SW480 (cell line): Measurements from ENCODE around the gene ASB18.
A peak's percentile ranks its signal among the peaks of the same experiment; 100 is the strongest.

ENCODE experiments used
- DNase-seq: peaks from one replicate; pipeline ENCODE4 v3.0.0-alpha.2; 2016; ENCODE audit warnings: low spot score

Gene ASB18

DNA sequence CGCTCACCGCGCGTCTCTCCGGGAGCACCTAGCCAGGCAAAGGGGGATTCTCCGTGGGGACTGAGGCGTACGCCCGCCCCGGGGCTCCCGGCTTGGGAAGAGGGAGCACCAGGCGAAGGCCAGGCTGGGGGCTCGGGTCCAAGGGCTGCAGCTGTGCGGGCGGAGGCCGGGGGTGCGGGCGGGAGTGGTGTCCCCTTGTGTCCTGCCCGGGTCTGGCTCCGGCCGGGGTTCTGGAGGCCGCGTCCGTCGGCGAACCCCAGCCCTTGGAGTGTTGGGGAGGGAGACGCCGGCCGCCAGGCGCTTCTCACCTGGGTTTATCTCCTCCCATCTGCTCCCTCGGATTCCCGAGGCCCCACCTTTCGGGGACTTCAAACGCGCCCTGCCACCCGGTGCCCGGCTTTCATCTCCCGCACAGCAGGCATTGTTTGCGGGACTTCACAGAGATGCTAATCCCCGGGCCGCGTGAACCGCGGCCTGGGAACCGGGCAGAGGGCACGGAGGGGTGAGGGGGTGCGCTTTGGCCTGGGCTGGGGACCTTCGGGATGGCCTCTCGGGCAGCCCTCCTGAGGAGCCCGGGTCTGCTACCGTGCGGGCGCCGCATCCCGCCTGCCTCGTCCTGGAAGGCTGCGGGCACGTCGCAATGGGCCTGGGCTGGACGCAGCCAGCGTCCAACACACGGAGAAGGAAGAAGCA is 91.0 kb downstream of the ASB18 start:
- DNase-seq, result peak; percentile 60

DNA sequence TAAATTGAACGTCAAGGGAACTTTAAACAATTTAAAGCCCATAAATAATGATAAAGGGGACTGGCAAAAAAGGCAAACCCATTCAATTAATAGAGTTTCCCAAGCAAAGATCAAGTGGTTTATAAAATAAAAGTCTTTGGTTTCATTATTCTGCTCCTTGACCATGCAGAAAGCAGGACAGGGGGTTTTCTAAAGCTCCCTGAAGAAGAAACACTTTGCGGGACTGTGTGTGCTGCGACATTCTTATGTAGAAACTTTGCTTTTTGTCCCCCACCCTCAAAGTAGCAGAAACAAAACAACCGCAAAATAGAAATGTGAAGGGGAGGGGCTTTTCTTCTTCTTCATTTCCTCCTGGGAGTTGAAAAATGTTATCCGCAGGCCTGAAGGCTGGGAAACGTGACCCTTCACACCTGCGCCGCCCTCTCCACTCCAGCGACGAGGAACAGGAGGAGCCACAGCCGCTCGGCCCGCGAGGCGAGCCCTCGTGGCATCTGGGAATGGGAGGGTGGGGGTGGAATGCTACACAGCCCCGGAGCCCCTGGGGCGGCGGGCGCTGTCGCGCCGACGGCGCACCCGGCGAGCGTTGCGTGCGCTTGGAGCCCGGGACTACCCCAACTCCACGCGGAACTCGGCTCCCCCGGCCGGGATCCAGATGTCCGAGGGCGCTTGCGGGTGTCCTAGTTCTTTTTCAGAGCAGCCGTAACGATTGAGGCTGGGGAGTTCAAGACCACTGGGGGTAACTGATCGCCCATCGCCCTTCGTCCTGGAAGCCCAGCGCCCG is 91.8 kb downstream of the ASB18 start:
- no peak for DNase-seq

DNA sequence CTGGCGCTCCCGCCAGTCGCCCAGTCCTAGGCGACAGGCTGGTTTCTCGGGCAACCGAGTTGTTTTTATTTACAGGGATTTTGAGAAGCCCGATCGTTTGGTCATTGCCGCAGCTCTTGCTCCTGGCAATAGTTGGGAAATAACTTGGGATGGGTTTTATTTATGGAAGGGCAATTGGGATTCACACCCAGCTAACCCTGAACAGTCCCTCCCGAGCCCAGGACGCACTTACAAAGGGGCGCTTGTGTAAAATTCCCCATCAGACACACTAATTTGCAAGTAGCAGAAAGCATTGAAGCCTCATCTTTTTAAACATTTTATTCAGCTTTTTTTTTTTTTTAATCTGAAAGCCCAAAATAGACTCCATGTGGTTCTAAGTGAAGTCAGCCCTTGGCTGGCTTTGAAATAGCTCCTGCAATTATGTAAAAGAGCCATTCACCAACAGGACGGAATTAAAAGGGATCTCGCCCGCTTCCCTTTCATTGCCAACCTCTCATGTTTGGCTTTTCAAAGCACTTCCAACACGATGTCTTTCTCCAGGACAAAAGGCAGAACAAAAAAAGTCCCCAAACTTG is 92.4 kb downstream of the ASB18 start:
- DNase-seq, result no peak

DNA sequence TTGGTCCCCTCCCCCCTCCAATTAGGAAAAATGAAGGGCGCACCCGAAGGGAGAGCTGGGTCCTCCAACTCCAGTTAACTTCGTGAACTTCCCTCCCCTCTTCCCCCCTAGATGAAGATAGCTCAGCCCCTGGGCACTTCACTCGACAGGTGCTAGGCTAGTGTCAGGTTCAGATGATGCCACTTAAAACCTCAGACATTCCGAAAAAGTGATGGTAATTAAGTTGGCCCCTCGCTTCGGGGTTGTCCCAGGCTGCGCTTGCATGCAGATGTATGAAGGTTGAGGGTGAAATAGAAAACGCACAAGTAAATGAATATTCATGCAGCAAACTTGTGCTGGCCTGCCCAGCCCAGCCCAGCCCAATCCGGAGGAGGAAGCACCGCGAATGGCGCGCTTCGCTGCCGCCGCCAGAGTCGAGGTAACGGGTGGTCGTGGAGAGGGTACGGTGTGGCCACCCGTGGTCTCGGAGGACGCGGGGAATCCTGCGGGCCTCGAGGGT is 93.0 kb downstream of the ASB18 start:
- no peak for DNase-seq

DNA sequence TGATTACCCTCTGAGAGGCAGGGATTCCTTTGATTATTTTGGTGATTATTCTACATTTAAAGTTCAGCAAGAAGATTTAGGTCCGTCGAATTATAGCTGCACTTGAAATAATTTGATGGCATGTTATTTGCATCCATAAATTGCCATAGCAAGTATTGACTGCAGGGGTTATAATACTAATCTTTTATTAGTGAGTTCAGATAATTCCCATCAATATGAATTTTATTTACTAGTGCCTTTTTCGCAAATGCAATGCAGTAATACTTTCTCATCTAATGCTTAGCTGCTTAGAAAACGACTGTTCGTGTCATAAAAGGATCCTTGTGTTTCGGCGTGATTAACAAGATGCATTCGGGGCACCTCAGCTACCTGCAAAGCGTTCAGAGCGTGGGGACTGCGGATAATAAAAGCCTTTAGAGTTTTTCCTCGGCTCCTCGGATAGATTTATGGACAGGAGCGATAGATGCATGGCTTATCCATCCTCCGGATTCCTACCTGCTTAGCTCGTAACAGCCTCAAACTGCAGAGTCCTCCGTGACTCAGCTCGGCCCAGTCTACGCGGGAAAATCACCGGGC is 93.5 kb downstream of the ASB18 start:
- DNase-seq, result no peak

DNA sequence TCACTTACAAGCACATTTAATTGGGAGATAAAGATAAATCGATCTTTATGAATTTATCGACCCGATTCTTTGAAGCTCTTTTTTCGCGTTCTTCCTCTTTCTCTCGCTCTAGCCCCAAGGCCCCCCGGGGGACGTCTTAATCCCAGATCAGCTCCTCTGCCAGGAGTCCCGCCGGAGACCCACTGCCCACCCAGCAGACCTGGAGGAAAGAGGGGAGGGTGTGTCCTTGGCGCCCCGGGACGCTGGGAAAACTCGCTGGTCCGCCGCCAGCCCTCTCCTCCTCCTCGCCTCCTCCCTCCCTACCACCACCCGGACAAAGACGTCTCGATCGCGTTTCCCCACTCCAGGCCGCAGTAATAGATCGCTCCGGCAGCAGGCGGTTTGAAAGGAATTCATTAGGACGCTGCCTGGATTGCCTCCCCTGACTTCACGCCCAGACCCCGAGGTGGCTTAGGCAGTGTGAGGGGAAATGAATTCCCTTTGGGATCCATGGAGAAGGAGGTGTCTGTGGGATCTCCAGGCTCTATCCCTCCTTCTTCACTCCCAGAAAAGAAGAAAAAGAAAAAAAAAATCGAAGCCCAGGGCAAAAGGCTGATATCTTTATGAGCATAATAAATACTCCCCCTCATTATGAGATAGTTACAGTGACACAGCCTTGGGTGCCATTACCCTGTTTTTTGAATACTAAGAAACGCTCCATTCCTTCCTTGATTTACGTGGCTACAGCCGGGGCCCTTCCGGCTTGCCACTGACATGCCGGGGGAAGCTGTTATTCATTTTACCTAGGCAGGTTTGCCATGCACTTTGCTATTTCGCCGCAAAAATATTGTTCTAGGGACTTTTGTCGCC is 94.2 kb downstream of the ASB18 start:
- DNase-seq, result no peak

DNA sequence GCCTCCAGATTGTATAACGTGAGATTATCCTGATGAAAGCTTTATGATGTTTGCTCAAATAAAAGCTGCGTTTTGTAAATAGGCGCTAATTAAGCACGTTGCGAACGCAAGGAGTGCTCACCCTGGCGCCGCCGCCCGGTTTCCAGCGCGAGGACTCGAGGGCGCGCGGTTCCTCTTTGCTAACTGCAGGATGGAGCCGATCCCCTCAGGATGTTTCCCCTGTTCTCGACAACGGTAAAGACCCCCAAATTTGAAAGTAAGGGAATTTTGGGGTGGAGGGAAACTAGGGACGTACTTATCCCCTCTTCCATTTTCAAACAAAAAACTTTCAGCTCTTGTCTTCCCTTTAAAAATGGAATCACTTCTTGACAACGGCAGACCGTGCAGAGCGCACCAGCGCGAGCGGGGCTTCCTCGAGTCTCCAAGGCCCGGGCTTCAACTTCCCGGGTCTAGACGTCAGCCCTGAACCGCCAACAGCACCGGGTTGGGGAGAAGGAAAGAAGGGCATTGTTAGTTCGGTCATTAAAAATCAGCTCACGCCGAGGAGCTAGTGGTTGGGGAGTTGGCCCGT is 95.0 kb downstream of the ASB18 start:
- DNase-seq, result no peak

DNA sequence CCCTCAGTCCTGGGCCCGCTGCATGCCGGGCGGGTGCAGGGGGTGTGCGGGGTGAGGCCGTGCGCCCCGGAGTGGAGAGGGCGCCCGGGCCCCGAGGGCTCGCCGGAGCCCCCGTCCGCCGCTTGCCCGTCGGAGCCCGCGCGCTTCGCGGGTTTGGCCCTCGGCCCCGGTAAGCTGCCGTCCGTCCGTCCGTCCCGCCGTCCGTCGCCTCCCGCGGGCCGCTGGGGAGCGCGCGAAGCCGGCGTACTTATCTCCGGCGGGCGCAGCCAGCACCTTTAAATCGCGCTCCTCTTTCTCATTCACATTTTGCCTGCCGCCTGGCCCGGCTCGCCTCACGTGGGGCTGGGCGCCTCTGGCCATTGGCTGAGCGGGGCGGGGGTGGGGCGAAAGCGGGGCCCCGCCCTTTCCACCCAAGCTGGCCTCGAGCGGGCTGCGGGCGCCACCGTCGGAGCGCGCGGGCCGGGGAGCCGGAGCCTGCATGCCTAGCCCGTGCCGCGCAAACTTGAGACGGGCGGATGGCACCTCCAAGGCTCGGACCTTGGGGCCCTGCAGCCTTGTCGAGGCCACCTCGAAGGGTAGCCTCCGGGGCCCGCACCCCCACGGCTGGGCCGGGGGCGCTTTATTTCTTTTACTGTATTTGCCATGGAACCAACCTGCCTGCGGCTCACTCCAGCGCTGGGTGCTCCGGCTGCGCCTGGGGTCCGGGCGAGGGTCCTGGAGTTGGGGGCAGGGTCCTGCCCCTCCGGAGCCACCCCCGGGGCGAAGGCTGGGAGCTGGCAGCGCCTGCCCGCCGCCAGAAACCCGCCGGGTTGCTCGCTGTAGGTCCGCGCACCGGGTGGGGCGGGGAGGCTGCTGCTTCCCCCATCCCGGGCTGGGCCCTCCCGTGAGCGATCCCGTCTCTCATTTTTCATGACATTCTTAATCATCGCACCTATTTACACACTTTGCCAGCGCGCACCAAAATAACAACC is 95.8 kb downstream of the ASB18 start, which contains the start of gene GBX2:
Gene GBX2 (minus strand): TSS at position 277 of the 971 bp plus-strand sequence. CDS start 415 bp downstream, outside the sequence.
- peak; percentile 85 for DNase-seq

DNA sequence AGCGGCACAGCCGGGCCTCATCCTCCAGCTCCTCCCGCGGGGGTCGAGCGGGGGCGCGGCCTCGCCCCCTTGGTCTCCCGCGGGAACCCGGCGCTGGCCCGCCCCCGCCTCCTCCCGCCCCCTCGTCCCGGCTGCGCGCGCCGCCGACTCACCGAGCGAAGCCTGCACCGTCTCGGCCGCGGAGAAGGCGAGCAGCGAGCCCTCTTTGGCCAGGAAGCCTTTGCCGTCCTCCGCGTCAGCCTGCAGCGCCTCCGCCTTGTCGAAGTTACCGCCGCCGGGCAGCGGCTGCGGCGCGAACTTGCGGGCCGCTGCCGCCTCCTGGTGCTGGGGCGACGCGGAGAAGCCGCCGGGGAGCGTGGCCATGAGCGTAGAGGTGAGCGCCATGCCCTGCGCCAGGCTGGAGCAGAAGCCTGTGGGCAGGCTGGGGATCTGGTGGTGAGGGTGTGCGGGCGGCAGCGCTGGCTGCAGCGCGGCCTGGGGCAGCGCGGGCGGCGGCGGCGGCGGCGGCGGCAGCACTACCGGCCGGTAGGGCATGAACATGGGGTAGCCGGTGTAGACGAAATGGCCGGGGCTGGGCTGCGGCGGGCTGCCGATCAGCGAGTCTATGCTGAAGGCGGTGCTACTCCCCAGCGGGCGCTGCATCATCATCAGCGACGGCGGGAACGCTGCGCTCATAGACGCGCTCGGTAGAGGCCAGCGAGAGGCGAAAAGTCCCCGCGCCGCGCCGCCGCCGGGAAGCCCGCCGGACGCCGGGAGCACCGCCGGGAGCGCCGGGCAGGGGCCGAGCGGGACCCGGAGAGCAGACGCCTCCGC is 96.7 kb downstream of the ASB18 start:
- peak; percentile 44 for DNase-seq

DNA sequence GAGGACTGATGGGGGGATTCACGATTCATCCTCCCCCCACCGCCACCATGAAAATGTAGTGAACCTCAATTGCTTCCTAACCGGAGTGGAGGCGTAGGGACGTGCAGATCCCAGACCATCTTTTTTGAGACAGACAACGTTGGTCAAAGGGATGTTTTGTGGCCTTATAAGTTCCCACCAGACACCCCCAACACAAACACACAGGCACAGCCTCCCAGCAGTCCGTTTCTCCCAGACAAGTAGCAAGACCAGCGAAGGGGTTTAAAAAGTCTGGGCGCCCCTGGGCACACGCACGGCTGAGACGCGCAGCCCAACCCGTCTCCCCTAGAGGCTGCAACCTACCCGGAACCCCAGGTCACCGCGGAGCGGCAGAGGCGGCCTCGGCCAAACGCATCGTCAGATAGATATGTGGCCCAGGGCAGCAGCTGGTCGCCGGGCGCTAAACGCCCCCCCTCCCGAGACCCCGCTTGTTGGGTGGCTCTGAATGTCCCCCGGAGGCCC is 97.4 kb downstream of the ASB18 start:
- DNase-seq, result peak; percentile 11

DNA sequence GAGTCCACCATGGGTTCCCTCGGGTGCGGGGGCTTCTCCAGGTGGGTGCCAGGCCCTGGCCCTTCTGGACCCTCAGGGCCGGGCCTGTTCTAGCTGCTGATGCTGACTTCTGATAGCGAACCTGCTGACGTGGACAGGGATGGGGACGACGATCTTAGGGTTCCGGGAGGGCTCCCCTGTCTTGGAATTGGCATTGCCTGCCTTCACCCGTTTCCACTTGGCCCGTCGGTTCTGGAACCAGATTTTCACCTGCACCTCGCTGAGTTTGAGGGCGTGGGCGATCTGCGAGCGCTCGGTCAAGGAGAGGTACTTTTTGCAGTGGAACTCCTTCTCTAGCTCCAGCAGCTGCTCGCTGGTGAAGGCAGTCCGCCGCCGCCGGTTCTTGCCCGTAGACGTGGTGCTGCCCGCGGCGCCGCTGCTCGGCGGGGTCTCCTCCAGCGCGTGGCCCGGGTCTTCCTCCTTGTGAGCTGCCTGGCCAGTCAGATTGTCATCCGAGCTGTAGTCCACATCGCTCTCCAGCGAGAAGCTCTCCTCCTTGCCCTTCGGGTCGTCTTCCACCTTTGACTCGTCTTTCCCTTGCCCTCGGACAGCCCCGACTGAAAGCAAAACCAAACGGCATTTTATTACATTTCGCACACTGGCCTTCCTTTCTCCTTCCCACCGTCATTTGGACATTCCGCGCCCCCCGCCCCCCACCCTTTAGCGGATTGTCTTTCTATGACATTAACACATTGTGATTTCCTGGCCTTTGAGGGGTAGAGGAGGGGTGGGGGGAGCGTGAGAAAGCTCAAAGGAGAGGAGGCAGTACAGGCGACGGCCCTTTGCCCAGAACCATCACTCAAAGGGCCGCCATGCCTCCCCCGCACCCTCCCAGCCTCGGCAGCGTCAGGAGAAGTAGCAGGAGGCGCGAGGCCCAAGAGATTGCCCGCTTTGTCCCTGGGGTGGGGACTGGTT is 98.1 kb downstream of the ASB18 start:
- DNase-seq, result no peak

DNA sequence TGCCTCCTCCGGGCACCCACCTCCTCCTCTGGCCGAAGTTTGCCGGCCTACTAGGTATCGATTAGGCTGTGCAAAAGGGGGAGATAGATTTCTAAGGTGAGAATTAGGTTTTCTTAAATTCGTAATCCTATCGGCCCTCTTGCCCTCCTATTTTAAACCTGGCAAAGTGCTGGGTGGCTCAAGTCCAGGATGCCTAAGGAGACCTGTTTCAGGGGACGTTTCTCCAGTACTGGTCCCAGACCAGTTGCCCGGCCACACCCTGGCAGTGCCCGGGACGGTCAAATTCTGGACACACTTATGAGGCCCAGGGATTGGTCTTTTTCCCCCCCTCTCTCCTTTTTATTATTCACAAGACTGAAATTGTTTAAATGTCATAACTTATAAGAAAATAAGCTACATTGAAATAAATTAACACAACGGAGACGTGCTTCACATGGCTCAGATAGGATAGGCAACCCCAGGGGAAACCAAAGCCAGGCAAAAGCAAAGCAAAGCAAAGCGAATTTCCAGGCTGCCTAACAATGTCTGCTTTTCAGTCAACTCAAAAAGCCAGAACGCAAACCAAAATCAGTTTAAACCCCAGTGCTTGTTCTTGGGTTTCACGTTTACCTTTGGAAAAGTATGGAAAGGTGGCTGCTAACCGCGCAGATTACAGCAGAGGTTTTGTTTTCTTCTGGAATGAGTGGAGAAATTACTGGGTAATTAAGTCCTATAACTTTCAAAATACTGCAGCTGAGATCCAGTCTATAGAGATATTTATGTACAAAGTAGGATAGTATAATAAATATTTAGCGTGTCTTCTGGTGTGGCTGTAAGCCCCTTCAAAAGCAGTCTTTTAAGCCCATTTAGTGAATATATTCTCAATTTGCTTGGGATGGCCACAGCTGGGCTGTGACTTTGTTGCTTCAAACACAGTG is 99.0 kb downstream of the ASB18 start:
- DNase-seq, result no peak

DNA sequence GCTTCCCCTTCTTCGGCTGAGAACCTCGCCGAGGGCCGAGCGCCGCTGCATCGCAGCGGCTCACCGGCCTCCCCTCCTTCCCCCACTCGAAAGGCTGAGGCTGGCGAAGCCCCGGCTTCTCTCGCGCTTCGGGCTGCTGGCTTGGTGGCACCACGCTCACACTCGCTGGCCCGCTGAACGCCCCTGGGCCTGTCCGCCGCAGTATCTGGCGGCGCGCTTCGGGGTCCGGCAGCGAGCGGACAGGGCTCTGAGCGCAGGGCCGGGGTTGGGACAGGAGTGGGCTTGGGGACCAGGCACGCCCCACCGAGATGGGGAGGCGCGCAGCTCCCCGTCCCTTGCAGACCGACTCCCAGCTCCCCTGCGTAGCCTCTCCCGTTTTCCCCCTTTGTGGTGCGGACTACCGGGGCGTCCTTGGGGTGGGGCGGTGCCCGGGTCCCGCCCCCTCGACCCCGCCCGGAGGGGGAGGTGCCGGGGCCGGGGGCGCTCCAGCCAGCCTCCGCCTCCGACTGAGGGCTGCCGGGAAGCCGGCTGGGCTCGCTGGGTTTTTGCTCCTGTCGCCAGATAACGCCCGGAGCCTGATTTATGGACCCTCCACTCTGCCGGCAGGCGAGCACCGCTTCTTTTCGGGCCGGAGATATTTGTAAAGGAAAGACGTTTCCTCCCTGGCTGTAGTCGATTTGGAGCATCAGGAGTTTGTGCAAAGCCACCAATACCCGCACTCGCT is 99.8 kb downstream of the ASB18 start:
- DNase-seq, result no peak

DNA sequence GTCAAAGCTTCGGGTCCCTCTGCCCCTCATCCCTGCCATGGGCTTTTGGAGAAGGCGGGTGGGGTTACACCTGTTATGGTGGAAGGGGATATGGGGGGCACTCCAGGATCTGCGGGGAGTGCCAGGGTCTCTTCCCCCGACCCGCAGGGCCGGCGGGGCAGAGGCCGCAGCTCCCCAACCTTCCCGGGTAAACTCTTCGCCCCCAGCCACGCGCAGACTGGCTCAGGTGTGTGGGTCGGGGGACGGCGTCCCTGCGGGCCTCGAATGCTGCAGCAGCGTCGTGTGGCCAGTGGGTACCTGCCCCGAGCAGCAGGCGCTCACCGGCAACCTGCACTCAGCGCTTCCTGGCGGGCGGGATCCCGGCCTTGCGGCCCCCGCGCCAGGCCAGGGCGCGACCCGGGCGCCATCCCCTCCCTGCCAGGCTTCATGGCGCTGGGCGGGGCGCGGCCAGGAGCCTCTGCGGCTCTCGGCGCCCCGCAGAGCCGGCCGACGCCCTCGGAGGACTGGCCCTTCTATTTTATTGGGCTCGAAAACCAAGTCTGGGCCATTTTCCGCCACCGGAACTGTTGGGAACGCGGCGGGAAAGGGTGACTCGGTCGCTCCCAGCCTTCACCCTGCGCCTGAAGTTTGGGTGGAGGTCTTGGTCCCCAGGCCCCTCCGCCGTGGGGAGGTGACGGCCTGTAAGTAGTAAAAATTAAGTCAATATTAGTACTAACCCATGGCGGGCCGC is 100.6 kb downstream of the ASB18 start:
- DNase-seq, result no peak

DNA sequence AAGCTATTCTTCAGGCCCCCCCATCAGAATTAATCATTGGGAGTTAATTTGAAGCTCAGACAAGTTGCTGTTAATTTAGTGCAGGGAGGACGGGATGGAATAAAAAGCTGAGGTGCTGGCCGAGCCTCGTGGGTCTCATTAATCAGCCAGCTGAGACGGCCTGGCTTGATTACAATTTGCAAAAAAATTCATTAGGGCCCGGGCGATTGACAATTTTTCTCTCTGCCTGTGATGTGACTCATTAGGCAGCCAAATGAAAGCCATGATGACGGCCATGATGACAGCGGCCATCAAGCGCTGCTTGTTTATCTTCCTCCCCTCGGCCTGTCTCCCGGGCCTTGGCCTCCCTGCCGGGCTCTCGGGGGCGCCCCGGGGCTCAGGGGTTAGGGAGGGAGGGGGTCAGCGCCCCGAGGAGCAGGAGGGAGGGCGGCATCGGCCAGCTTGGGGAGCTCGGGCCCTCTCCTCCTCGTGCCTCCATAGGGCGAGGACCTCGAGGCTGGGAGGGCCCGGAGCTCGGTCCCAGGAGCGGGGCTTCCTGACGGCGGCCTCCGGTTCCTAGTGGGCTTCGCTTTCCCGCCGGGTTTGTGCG is 101.2 kb downstream of the ASB18 start:
- no peak for DNase-seq
